Stimulated activated CD4-positive, alpha-beta T cell treated with anti-CD3 and anti-CD28 coated beads, Interleukin-4, amount 100 ng/mL, for 48 hours (primary cell): ENCODE data around the gene PLCH1.

Source experiments
- DNase-seq, 2 donors: peaks; one replicate each; pipeline ENCODE4 v3.0.0-alpha.2; 2020; ENCODE audit warnings: low read depth in 2 of 2

PLCH1 gene

GRCh38 chr3:155347901-155348300 lies 397.0 kb downstream of the PLCH1 start:
- no peak for DNase-seq

GRCh38 chr3:155342344-155342743 lies 402.5 kb downstream of the PLCH1 start:
- no peak for DNase-seq

- no peak for DNase-seq
These were observed 405.8 kb downstream of the PLCH1 start for GRCh38 chr3:155339052-155339451.

DNA sequence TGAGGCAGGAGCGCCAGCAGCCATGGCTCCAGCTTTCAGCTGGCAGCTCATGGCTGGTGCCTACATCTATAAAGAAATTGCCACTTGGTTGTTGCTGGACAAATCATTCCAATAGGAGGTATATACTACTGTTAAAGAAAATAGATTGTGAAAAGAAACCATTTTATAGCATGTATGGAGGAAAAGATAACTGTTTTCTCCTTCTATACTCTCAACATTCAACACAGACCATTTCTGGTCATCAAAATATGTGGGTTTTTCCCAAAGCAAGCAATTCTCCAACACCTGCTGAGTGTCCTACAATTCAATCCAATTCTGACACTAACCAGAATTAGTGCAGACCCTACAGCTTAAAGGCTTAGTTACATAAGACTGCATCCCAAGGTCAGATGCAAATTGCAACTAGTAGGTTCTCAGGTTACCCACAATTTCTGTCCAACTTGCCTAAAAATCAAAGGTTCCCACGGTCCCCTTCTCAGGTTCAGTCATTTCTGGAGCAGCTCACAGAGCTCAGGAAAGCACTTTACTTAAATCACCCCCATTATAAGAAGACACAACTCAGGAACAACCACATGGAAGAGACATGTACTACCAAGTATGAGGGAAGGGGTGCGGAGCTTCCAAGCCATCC lies 409.0 kb downstream of the PLCH1 start:
- no peak for DNase-seq

DNA sequence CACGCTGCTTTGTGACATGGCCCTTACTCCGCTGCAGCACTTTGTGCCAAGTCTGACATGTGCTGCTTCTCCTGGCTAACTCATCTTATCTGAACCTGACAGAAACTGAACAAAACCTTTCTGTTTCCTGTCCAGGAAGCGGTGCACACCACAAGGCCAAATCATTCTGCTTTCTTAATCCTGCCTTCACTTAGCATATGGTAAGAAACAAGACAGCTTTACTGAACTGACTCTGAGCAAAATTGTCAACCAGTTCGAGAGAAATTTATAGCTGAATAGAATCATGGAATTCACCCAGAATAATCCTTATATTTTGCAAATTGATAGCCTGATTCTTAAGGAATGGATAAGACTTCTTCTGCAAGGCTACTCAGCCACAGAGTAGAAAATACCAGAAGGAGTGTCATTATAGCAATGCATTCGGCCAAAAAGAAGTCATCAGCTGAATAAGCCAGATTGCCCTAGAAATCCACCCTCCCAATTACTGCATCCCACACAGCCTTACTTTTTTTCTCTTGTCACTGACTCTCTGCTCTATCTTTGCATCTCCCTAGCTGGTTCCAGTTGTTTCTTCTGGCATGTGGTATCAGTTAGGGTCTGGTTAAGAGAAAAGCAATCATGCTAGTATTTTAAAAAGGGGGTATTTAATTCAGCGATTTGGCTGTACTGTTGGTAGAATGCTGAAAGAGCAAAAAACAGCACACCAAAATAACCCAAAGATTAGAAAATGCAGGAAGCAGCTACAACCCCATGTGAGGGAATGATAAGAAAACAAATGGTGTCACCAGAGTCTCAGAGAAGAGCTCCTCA lies 409.8 kb downstream of the PLCH1 start:
- no peak for DNase-seq

DNA sequence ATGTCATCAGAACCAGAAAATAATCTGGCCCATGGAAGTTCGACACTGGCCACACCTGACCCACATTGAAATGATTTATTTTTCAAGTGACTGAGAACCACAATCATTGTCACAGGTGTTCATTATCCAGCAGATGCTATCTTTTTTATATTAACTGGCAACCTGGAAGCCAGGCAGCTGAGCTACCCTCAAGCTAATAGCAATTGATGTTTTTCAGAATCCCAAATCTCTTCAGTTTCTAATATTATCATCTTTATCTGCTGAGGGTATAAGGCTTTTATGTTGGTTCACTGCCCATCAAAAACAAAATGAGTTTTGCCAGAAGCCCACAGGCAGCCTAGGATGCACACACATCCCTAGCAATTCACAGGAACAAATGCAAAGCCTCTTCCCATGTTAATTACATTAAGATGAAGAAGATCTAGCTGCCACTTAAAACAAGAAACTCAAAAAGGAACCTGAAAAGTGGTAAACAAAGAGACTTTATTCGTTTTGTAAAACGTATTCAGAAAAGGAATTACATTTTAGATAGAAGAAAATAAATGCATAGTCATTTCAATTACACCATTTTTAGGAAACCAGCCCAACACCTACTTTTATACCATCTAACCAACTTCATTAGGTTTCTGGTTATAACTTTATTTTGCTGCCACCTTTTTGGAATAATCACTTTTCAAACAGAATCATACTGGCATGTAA lies 410.5 kb downstream of the PLCH1 start:
- DNase-seq, result no peak

DNA sequence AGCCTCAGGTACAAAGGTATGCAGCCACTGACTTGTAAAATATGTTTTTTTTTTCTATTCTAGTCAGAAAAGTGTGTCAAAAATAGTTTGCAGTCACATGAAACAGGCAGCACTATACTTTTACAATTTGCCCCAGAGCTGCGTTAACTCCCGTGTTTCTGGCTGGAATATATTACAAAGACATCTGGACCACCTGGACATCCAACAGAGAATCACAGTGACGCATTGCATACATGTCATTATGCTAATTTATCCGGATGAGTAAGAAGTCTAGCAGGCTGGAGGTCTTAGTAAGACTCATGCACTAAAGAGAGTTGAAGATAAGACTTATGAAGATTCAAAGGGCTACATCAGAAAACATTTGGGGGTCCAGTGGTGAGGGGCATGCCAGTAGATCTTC lies 412.2 kb downstream of the PLCH1 start:
- DNase-seq, result no peak

- no peak for DNase-seq
These were observed 413.8 kb downstream of the PLCH1 start for GRCh38 chr3:155331078-155331477.

GRCh38 chr3:155330370-155330769 lies 414.5 kb downstream of the PLCH1 start:
- DNase-seq, result no peak

DNA sequence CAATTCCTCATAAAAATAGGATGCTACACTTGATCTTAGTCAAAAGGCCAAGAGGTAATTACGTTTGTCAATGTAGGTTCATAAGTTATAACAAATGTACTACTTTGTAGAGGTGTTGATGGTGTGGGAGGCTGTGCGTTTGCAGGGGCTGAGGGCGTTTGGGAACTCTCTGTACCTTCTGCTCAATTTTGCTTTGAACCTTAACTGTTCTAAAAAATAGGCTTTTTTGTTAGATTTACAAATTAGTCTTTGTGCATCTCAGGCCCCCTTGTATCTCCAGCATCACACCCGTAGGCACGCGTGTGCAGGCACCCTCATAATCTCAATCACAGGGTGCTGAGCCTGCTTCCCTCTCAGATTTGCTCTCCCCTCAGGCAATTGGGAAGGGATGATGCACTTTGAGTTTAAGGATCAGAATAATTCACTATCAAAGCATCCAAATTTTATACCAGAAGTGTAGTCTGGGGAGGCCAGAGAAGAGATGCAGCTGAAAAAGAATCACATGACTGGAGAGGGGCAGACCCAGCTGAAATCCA lies 415.3 kb downstream of the PLCH1 start:
- DNase-seq, result no peak

DNA sequence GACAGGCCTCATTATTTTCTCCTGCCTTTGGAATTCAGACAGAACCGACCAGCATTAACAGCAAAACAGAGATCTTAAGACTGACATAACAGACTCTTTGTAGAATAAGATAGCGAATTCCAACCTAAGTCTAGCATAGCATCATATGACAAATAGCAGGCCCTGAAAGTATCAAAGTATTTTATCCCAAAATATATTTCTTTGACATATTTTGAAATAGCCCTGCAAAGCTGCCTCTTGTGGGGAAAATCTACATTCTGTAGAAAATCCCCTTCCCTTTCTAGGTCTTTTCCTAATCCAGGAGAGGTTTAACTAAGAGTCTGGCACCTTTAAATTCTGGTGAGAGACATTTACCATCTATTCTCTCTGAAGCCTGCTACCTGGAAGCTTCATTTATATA lies 417.0 kb downstream of the PLCH1 start:
- DNase-seq, result no peak

DNA sequence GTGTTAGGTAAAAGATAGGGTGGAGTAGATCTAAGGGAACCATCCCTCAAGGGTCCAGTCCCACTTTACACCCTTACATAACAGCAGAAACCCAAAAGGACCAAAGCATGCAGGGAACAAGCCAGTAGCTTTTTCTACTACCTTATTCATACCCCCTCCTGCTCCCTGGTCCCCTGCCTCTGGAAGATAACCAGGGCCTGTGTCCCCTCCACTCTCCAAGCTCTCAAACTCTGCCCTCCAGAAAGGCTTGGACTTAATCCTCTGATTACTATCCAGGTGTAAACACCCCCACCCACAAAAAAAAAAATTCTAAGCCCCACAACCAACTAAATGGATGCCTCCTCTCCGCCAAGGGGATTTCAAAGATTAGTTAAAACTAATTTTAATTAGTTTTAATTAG lies 417.4 kb downstream of the PLCH1 start:
- no peak for DNase-seq

DNA sequence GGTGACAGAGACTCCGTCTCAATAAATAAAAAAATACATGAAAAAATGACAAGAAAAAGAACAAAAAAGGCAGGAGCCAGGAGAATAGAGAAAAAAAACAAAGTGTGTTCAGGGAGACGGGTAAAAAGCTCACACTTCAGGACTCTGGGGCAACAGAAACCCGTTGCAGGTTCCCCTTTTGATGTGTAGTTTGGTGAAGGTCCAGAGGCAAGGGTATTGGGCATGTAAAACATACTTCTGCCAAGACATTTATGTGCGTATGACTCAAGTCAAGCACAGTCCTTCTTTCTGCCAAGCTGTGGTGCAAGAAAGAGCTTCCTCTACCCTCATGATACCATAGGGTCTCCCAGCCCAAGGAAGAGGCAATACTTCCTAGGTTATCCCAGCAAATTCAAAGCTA lies 418.0 kb downstream of the PLCH1 start:
- no peak for DNase-seq

DNA sequence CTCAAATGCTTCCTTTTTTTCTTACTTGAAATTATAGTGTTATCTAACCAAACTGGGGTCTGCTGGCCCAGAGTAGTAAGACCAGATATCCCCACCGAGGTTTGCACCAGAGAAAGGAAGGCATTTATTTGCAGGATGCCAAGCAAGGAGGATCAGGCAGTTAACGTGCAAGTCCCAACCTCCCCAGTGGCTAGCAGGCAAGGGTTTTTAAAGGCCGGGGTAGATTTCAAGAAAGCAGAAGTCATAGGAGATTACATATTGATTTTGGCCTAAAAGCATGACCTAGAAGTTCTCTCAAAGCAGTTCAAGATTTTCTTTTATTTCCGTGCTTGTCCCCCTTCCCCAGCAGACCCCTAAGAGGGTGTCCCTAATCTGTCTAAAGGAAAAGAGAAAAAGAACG lies 418.6 kb downstream of the PLCH1 start:
- no peak for DNase-seq
